ENCODE data around the gene KLC3.

The KLC3 gene

DNA sequence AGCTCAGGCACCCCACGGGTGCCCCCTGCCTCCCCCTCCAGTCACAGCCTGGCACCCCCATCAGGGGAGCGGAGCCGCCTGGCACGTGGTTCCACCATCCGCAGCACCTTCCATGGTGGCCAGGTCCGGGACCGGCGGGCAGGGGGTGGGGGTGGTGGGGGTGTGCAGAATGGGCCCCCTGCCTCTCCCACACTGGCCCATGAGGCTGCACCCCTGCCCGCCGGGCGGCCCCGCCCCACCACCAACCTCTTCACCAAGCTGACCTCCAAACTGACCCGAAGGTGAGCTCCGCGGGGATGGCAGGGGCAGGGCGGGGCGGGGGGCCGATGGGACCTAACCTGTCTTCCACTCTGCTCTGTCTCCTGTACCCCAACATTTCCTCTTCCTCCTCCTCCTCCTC, 42.9 kb upstream of the KLC3 start:
- ChIA-PET POLR2A (no interaction called here), CTCF (no interaction called here)
- no peak overlapping the region for H3K4me3 ChIP-seq (ENCODE audit: low read depth, low read length)
- no peak for DNase-seq (ENCODE audit: low read depth, low spot score)
- TF ChIP-seq, protein P1, sequence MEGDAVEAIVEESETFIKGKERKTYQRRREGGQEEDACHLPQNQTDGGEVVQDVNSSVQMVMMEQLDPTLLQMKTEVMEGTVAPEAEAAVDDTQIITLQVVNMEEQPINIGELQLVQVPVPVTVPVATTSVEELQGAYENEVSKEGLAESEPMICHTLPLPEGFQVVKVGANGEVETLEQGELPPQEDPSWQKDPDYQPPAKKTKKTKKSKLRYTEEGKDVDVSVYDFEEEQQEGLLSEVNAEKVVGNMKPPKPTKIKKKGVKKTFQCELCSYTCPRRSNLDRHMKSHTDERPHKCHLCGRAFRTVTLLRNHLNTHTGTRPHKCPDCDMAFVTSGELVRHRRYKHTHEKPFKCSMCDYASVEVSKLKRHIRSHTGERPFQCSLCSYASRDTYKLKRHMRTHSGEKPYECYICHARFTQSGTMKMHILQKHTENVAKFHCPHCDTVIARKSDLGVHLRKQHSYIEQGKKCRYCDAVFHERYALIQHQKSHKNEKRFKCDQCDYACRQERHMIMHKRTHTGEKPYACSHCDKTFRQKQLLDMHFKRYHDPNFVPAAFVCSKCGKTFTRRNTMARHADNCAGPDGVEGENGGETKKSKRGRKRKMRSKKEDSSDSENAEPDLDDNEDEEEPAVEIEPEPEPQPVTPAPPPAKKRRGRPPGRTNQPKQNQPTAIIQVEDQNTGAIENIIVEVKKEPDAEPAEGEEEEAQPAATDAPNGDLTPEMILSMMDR (IDR thresholded peaks at IDR 0.05; ENCODE audit: insufficient read depth, low read length, missing control alignments): no peak

DNA sequence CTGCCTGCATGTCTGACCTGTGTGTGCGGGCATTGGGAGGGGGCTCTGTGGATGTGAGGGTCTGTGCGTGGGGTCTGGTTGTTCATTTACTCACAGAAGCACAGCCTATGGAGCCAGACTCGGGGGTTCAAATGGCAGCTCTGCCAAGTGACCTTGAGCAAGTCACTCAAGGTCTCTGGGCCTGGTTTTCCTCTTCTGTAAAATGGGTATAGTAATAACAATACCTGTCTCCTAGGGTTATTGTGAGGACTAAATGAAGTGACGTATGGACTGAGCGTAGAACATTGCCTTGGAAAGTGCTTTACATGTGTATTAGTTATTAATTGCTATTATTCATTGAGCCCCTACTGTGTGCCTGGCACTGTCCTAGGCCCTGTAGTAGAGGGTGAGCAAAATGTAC, 42.3 kb upstream of the KLC3 start:
- CTCF ChIA-PET: no interaction called here
- POLR2A ChIA-PET: no interaction called here

DNA sequence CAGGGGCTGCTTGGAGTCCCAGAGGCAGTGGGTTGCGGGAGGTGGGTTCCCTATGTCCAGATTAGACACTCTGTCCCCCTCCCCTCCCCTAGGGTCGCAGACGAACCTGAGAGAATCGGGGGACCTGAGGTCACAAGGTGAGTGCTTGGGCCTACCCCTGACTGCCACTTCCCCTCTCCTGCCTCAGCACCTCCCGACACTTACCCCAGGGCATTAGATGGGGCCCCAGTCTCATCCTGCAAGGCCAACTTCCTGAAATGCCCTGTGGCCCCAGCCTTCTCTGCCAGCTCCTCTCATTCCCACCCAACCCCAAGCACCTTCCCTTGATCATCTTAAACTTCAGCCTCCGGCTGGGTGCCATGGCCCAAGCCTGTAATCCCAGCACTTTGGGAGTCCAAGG, 40.8 kb upstream of the KLC3 start:
- no peak for DNase-seq (ENCODE audit: low read depth, low spot score)
- CTCF ChIA-PET: no interaction called here
- TF ChIP-seq, protein P1 (IDR thresholded peaks at IDR 0.05; ENCODE audit: insufficient read depth, low read length, missing control alignments): no peak
- POLR2A ChIA-PET: interaction anchor here (0.6 kb wide), 1 partner anchor 12 kb away, joined by 3 read pairs; no protein-coding TSS in a partner anchor
- no peak overlapping the region for H3K4me3 ChIP-seq (ENCODE audit: low read depth, low read length)

More for the DNA sequence above, 42.3 kb upstream of the KLC3 start:
- TF ChIP-seq, protein P1 (IDR thresholded peaks at IDR 0.05; ENCODE audit: insufficient read depth, low read length, missing control alignments): no peak
- no peak overlapping the region for H3K4me3 ChIP-seq (ENCODE audit: low read depth, low read length)
- DNase-seq (ENCODE audit: low read depth, low spot score): no peak

DNA sequence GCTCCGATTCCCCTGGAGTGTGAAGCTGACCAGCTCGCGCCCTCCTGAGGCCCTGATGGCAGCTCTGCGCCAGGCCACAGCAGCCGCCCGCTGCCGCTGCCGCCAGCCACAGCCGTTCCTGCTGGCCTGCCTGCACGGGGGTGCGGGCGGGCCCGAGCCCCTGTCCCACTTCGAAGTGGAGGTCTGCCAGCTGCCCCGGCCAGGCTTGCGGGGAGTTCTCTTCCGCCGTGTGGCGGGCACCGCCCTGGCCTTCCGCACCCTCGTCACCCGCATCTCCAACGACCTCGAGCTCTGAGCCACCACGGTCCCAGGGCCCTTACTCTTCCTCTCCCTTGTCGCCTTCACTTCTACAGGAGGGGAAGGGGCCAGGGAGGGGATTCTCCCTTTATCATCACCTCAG, 38.1 kb upstream of the KLC3 start:
- DNase-seq (ENCODE audit: low read depth, low spot score): no peak
- POLR2A ChIA-PET: no interaction called here
- TF ChIP-seq, protein P1 (IDR thresholded peaks at IDR 0.05; ENCODE audit: insufficient read depth, low read length, missing control alignments): no peak
- CTCF ChIA-PET: no interaction called here
- no peak overlapping the region for H3K4me3 ChIP-seq (ENCODE audit: low read depth, low read length)

DNA sequence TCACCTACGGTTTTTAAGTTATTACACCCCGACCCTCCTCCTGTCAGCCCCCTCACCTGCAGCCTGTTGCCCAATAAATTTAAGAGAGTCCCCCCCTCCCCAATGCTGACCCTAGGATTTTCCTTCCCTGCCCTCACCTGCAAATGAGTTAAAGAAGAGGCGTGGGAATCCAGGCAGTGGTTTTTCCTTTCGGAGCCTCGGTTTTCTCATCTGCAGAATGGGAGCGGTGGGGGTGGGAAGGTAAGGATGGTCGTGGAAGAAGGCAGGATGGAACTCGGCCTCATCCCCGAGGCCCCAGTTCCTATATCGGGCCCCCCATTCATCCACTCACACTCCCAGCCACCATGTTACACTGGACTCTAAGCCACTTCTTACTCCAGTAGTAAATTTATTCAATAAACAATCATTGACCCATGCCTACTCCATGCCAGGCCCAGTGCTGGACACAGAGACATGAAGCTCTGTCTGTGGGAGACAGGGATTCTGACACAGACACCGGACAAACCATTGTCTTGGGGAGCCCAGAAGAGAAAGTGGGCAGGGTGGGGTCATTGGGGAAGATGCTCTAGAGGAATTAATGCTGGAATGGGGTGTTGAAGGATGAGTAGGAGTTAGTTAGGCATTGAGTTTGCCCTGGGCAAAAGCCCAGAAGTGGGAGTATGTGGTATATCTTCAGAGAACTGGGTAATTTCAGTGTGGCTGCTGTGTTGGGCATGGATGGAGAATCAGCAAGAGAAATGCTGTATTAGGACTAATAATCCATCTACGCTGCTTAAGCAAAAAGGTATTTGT, 37.1 kb upstream of the KLC3 start:
- DNase-seq (ENCODE audit: low read depth, low spot score): no peak
- CTCF ChIA-PET: no interaction called here
- TF ChIP-seq, protein P1 (IDR thresholded peaks at IDR 0.05; ENCODE audit: insufficient read depth, low read length, missing control alignments): no peak
- POLR2A ChIA-PET: interaction anchor here (0.8 kb wide), 1 partner anchor 8 kb away, joined by 3 read pairs; no protein-coding TSS in a partner anchor
- no peak overlapping the region for H3K4me3 ChIP-seq (ENCODE audit: low read depth, low read length)

DNA sequence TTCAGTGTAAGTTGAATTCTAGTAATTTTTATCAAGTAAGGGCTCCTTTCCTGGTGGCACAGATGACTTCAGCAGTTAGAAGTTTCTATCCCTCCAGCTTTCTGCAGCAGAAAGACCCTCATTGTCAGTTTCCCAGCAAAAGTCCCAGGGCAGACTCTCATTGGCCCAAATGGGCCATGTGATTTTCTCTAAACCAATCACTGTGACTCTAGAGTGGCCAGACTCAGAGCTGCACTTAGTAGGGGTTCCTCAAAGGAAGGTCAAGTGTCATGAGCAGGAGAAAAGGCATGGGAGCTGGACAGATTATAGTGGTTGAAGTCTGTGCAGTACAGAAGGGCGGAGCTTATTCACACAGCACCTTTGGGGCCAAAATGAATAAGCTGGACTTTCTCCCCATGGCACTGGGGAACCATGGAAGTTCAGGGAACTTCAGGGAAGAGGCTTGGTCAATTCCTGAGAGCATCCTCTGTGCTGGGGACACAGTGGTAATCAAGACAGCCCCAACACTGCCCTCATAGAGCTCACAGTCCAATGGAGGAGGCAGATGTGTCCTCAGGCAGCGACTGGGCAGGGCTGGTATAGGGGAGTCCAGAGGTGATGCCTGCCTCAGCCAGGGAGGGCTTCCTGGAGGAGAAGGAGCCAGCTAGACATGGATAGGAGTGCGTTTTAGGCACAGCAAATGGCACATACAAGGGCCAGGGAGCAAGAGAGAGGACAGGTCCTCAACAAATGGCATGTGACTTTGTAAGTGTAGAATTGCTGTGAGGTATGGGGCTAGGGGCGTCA, 36.2 kb upstream of the KLC3 start:
- no peak overlapping the region for H3K4me3 ChIP-seq (ENCODE audit: low read depth, low read length)
- ChIA-PET POLR2A (interaction anchor here (0.8 kb wide), 1 partner anchor 8 kb away, joined by 3 read pairs; no protein-coding TSS in a partner anchor), CTCF (no interaction called here)
- TF ChIP-seq, protein P1 (IDR thresholded peaks at IDR 0.05; ENCODE audit: insufficient read depth, low read length, missing control alignments): no peak
- no peak for DNase-seq (ENCODE audit: low read depth, low spot score)
